Liver (tissue), 9 donors: Measurements from ENCODE around the gene LRRC51. TPM values are rescaled to one million over a fixed set of nuclear protein-coding genes. Genes with fewer than 3 reads are reported as not detected.
A peak's percentile ranks its signal among the peaks of the same experiment; 100 is the strongest.

ENCODE experiments used
- DNase-seq: peaks from one replicate; pipeline ENCODE4 v3.0.0-alpha.2; 2017; ENCODE audit warnings: low spot score
- H3K27ac ChIP-seq, 2 donors: one replicate each; pipeline ENCODE4 v1.7.0; 2013; ENCODE audit warnings: inconsistent platforms in 2 of 2, low read length in 2 of 2, control low read depth in 1 of 2, low read depth in 1 of 2, mild to moderate bottlenecking in 1 of 2
- H3K27me3 ChIP-seq, 4 donors: one replicate each; pipeline versions ENCODE4 v1.6.1 to v1.7.0; 2013; ENCODE audit warnings: low read length in 3 of 4, inconsistent platforms in 1 of 4, mild to moderate bottlenecking in 1 of 4, moderate library complexity in 1 of 4; ENCODE audit not compliant: control insufficient read depth in 4 of 4, insufficient read depth in 4 of 4
- H3K36me3 ChIP-seq, 4 donors: one replicate each; pipeline versions ENCODE4 v1.6.1 to v1.7.0; 2013; ENCODE audit warnings: low read length in 3 of 4, mild to moderate bottlenecking in 3 of 4, low read depth in 1 of 4, moderate library complexity in 1 of 4; ENCODE audit not compliant: control insufficient read depth in 4 of 4, insufficient read depth in 3 of 4
- H3K4me1 ChIP-seq, 4 donors: one replicate each; pipeline versions ENCODE4 v1.6.1 to v1.7.0; 2013; ENCODE audit warnings: low read length in 3 of 4, mild to moderate bottlenecking in 3 of 4, moderate library complexity in 1 of 4; ENCODE audit not compliant: control insufficient read depth in 4 of 4, insufficient read depth in 4 of 4
- H3K4me3 ChIP-seq, 3 donors: one replicate each; pipeline versions ENCODE4 v1.6.1 to v1.7.0; 2013; ENCODE audit warnings: low read length in 3 of 3, control low read depth in 1 of 3, low read depth in 1 of 3, mild to moderate bottlenecking in 1 of 3
- H3K9ac ChIP-seq, 2 donors: one replicate each; pipeline ENCODE4 v1.7.0; 2013; ENCODE audit warnings: low read length in 2 of 2, mild to moderate bottlenecking in 2 of 2, moderate library complexity in 2 of 2, control low read depth in 1 of 2, low read depth in 1 of 2
- H3K9me3 ChIP-seq, 4 donors: one replicate each; pipeline versions ENCODE4 v1.6.1 to v1.7.0; 2013; ENCODE audit warnings: low read length in 3 of 4; ENCODE audit not compliant: control insufficient read depth in 4 of 4
- ATF3 ChIP-seq: IDR thresholded peaks from 2 replicates; pipeline ENCODE4 v1.6.1; 2016; ENCODE audit warnings: antibody characterized with exemption
- CTCF ChIP-seq: fragments of 150-350 bp; IDR thresholded peaks from 2 replicates; pipeline ENCODE4 v1.5.1; 2017; ENCODE audit warnings: improper control_type of control experiment, low read depth, low read length; ENCODE audit not compliant: missing input control
- EGR1 ChIP-seq, 2 donors: IDR thresholded peaks; 2 replicates each; pipeline ENCODE4 v1.6.1; 2016 to 2018; ENCODE audit warnings: antibody characterized with exemption in 2 of 2, low read depth in 2 of 2
- FOXA1 ChIP-seq: IDR thresholded peaks from 2 replicates; pipeline ENCODE4 v1.6.1; 2016; ENCODE audit warnings: antibody characterized with exemption
- FOXA2 ChIP-seq: IDR thresholded peaks from 2 replicates; pipeline ENCODE4 v1.6.1; 2016; ENCODE audit warnings: antibody characterized with exemption
- GABPA ChIP-seq, 2 donors: IDR thresholded peaks in 1 of 2; conservative IDR thresholded peaks in 1 of 2; 2 replicates each; pipeline ENCODE4 v1.6.1; 2016; ENCODE audit warnings: antibody characterized with exemption in 2 of 2, mild to moderate bottlenecking in 1 of 2, moderate library complexity in 1 of 2
- HNF4A ChIP-seq, 2 donors: conservative IDR thresholded peaks; 2 replicates each; pipeline ENCODE4 v1.6.1; 2016; ENCODE audit warnings: antibody characterized with exemption in 2 of 2, mild to moderate bottlenecking in 2 of 2
- HNF4G ChIP-seq: IDR thresholded peaks from 2 replicates; pipeline ENCODE4 v1.6.1; 2016; ENCODE audit warnings: antibody characterized with exemption
- JUND ChIP-seq, 2 donors: IDR thresholded peaks; 2 replicates each; pipeline ENCODE4 v1.6.1; 2016; ENCODE audit warnings: antibody characterized with exemption in 2 of 2
- MAX ChIP-seq: IDR thresholded peaks from 2 replicates; pipeline ENCODE4 v1.6.1; 2016; ENCODE audit warnings: antibody characterized with exemption
- NR2F2 ChIP-seq: IDR thresholded peaks from 2 replicates; pipeline ENCODE4 v1.6.1; 2016; ENCODE audit warnings: antibody characterized with exemption
- RAD21 ChIP-seq, 2 donors: IDR thresholded peaks; 2 replicates each; pipeline ENCODE4 v1.6.1; 2016; ENCODE audit warnings: antibody characterized with exemption in 2 of 2, mild to moderate bottlenecking in 2 of 2
- REST ChIP-seq: IDR thresholded peaks from 2 replicates; pipeline ENCODE4 v1.6.1; 2016; ENCODE audit warnings: antibody characterized with exemption, mild to moderate bottlenecking
- RXRA ChIP-seq, 2 donors: IDR thresholded peaks; 2 replicates each; pipeline ENCODE4 v1.6.1; 2017 to 2018; ENCODE audit warnings: antibody characterized with exemption in 2 of 2, mild to moderate bottlenecking in 1 of 2
- SP1 ChIP-seq: IDR thresholded peaks from 2 replicates; pipeline ENCODE4 v1.6.1; 2018; ENCODE audit warnings: antibody characterized with exemption, mild to moderate bottlenecking
- TAF1 ChIP-seq: conservative IDR thresholded peaks from 2 replicates; pipeline ENCODE4 v1.6.1; 2016; ENCODE audit warnings: antibody characterized with exemption, mild to moderate bottlenecking
- YY1 ChIP-seq: IDR thresholded peaks from 2 replicates; pipeline ENCODE4 v1.6.1; 2016; ENCODE audit warnings: antibody characterized with exemption, mild to moderate bottlenecking
- ZBTB33 ChIP-seq: IDR thresholded peaks from 2 replicates; pipeline ENCODE4 v1.6.1; 2016; ENCODE audit warnings: antibody characterized with exemption
- WGBS: extraction: QIAGEN DNeasy Blood & Tissue Kit; methylation state at CpG from one replicate; pipeline ENCODE4 v1.1.7; 2013; 5-methylcytosine and 5-hydroxymethylcytosine counted together
- polyA plus RNA-seq, 2 donors: library from polyadenylated mRNA; stranded (reverse) in 1 of 2; unstranded in 1 of 2; fragments of 200-250 nt in 1 of 2; fragments of >200 nt in 1 of 2; fragmentation: Nextera tagmentation in 1 of 2; extraction: Ambion mirVana in 1 of 2; gene quantifications; one replicate each; pipeline versions ENCODE4 v1.2.1 to v1.2.3, GENCODE V29; 2013 to 2015
- total RNA-seq, 2 donors: library from RNA; depleted of rRNA; stranded (reverse); fragments of >200 nt; gene quantifications; one replicate each; pipeline ENCODE4 v1.2.3, GENCODE V29; 2014
- donor health status: healthy.
- donor health status: healthy.
- donor health status: healthy.
- donor health status: healthy.
- donor health status: healthy.

Gene LRRC51
- total and polyA plus RNA-seq, 4 donors, result 1.9 to 3.7 (median 3.2) TPM

- Histone ChIP-seq H3K4me3 (peak overlapping the region; percentile 32 to 75 (median 50)), H3K4me1 (peaks cover 5 to 36% (median 29%) of the 10 kb centered on the region in 4 donors), H3K9me3 (no peaks in the 10 kb centered on the region), H3K9ac (peak overlapping the region in 1 of 2 donors; percentile 17), H3K27ac (peak overlapping the region; percentile 63 to 70), H3K27me3 (no peaks in the 10 kb centered on the region), H3K36me3 (peaks cover 2 to 5% (median 2%) of the 10 kb centered on the region in 4 donors)
- DNase-seq, result no peak
- TF ChIP-seq RAD21 (IDR thresholded peaks at IDR 0.05), result no peak
- no peak for TF ChIP-seq HNF4G
- no peak for TF ChIP-seq CTCF
- TF ChIP-seq REST, result no peak
- no peak for TF ChIP-seq GABPA (IDR thresholded peaks at IDR 0.05 in 1 of 2, conservative IDR thresholded peaks at IDR 0.05 in 1 of 2)
- TF ChIP-seq RXRA (IDR thresholded peaks at IDR 0.05), result no peak
- no peak for TF ChIP-seq EGR1 (IDR thresholded peaks at IDR 0.05; ENCODE audit: low read depth in 2 of 2)
- no peak for TF ChIP-seq HNF4A (conservative IDR thresholded peaks at IDR 0.05)
- no peak for TF ChIP-seq ZBTB33
- no peak for TF ChIP-seq YY1
- TF ChIP-seq NR2F2, result no peak
- TF ChIP-seq SP1, result no peak
- TF ChIP-seq FOXA2, result no peak
- TF ChIP-seq MAX, result no peak
- no peak for TF ChIP-seq ATF3
- TF ChIP-seq FOXA1, result no peak
- no peak for TF ChIP-seq TAF1
- TF ChIP-seq JUND (IDR thresholded peaks at IDR 0.05), result no peak
- 81% methylated on average over 11 of the region's 11 CpGs for WGBS
Observed at GRCh38 chr11:72103754-72104167, 23.1 kb downstream of the LRRC51 start.
